ENCODE results near the gene MACROD1.
"Not testable (repeated sequence)": the region's sequence is repeated elsewhere in the genome, so short reads cannot be mapped to it uniquely, and the experiment has no call there.

The MACROD1 gene

GRCh38 chr11:64185693-64186491 is 20.0 kb upstream of the MACROD1 start, which contains the start of gene STIP1:
Gene STIP1 (plus strand): TSS chr11:64186171. CDS start chr11:64186262, 91 bp downstream.
- in situ Hi-C loops (cut with MboI; ENCODE audit: low sequenced_read_pairs), result no loop called here

- in situ Hi-C loops (cut with MboI; ENCODE audit: low sequenced_read_pairs), result no loop called here
These were observed 19.3 kb upstream of the MACROD1 start for GRCh38 chr11:64185175-64185692.

GRCh38 chr11:64183890-64184289 is 18.0 kb upstream of the MACROD1 start:
- in situ Hi-C loops (cut with MboI; ENCODE audit: low sequenced_read_pairs), result no loop called here

- in situ Hi-C loops (cut with MboI; ENCODE audit: low sequenced_read_pairs), result no loop called here
These were observed 15.8 kb upstream of the MACROD1 start for GRCh38 chr11:64181506-64182411.

GRCh38 chr11:64180891-64181290 is 15.0 kb upstream of the MACROD1 start:
- in situ Hi-C loops (cut with MboI; ENCODE audit: low sequenced_read_pairs), result no loop called here

- in situ Hi-C loops (cut with MboI; ENCODE audit: low sequenced_read_pairs), result no loop called here
These were observed 13.2 kb upstream of the MACROD1 start for GRCh38 chr11:64178951-64179639.

- in situ Hi-C loops (cut with MboI; ENCODE audit: low sequenced_read_pairs), result no loop called here
These were observed 12.3 kb upstream of the MACROD1 start for GRCh38 chr11:64178203-64178602.

- in situ Hi-C loops (cut with MboI; ENCODE audit: low sequenced_read_pairs), result no loop called here
These were observed 10.8 kb upstream of the MACROD1 start for GRCh38 chr11:64176751-64177150.

- in situ Hi-C loops (cut with MboI; ENCODE audit: low sequenced_read_pairs), result no loop called here
These were observed 7.9 kb upstream of the MACROD1 start for GRCh38 chr11:64173616-64174355.

- in situ Hi-C loops (cut with MboI; ENCODE audit: low sequenced_read_pairs), result no loop called here
These were observed 4.5 kb upstream of the MACROD1 start for GRCh38 chr11:64170419-64170818.

- in situ Hi-C loops (cut with MboI; ENCODE audit: low sequenced_read_pairs), result no loop called here
These were observed 452 bp downstream of the MACROD1 start for GRCh38 chr11:64165481-64165841.

- in situ Hi-C loops (cut with MboI; ENCODE audit: low sequenced_read_pairs), result no loop called here
These were observed 1.3 kb downstream of the MACROD1 start for GRCh38 chr11:64164392-64165312.

- in situ Hi-C loops (cut with MboI; ENCODE audit: low sequenced_read_pairs), result no loop called here
These were observed 2.0 kb downstream of the MACROD1 start for GRCh38 chr11:64163951-64164350.

GRCh38 chr11:64162769-64163168 is 3.1 kb downstream of the MACROD1 start:
- in situ Hi-C loops (cut with MboI; ENCODE audit: low sequenced_read_pairs), result not testable (repeated sequence)

GRCh38 chr11:64161037-64161436 is 4.9 kb downstream of the MACROD1 start:
- in situ Hi-C loops (cut with MboI; ENCODE audit: low sequenced_read_pairs), result no loop called here

GRCh38 chr11:64157631-64158394 is 8.1 kb downstream of the MACROD1 start:
- in situ Hi-C loops (cut with MboI; ENCODE audit: low sequenced_read_pairs), result no loop called here

- in situ Hi-C loops (cut with MboI; ENCODE audit: low sequenced_read_pairs), result no loop called here
These were observed 9.5 kb downstream of the MACROD1 start for GRCh38 chr11:64156235-64157011.

GRCh38 chr11:64153812-64154211 is 12.1 kb downstream of the MACROD1 start:
- in situ Hi-C loops (cut with MboI; ENCODE audit: low sequenced_read_pairs), result no loop called here

All from HL-60/S4 treated with retinoic acid at 250 ng/mL for 4 days and 3 days (cell line).